Upper lobe of left lung (tissue), 4 donors: ENCODE results near the gene CNFN.

Experiments used
- CTCF ChIP-seq, 6 experiments: fragments of 450-650 bp in 4 of 6; fragments of 200-600 bp in 2 of 6; sonication (generic) in 2 of 6; IDR thresholded peaks; one replicate each; pipeline ENCODE4 v1.5.1; 2016 to 2019; ENCODE audit warnings: antibody characterized with exemption in 6 of 6
- EP300 ChIP-seq, 4 donors: sonication (generic); formaldehyde crosslinking; IDR thresholded peaks; one replicate each; pipeline ENCODE4 v1.5.1; 2017; ENCODE audit warnings: antibody characterized with exemption in 4 of 4, control low read depth in 2 of 4
- POLR2AphosphoS5 ChIP-seq, 2 donors: sonication (generic); formaldehyde crosslinking; IDR thresholded peaks; one replicate each; pipeline ENCODE4 v1.5.1; 2017; ENCODE audit warnings: antibody characterized with exemption in 2 of 2

DNA sequence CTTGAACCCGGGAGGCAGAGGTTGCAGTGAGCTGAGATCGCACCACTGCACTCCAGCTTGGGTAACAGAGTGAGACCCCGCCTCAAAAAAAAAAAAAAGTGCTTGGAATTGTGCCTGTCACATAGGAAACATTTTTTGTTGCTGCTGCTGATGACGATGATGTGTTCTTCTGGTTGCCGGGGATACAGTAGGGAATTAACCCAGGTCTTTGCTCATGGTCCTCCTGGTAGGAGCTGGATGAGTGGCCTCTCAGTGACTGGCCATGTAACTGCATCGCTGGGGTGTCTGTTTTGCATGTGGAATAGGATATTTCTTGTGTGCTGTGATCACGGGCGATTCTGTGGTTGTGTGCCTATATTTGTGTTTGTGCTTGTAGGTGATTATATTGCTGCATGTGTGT is 4.7 kb upstream of the CNFN start:
- no peak for TF ChIP-seq POLR2AphosphoS5 (IDR thresholded peaks at IDR 0.05)
- TF ChIP-seq EP300 (IDR thresholded peaks at IDR 0.05), result no peak
- TF ChIP-seq CTCF (IDR thresholded peaks at IDR 0.05), result no peak
